Stimulated activated CD8-positive, alpha-beta memory T cell treated with anti-CD3 and anti-CD28 coated beads, Interleukin-15, amount 100 ng/mL, for 24 hours (primary cell): ENCODE measurements around the gene ZNF823.
"Not testable (repeated sequence)": the region's sequence is repeated elsewhere in the genome, so short reads cannot be mapped to it uniquely, and the experiment has no call there.

Source experiments
- DNase-seq: peaks from one replicate; pipeline ENCODE4 v3.0.0-alpha.2; 2020; ENCODE audit warnings: low read depth

ZNF823 gene

DNA sequence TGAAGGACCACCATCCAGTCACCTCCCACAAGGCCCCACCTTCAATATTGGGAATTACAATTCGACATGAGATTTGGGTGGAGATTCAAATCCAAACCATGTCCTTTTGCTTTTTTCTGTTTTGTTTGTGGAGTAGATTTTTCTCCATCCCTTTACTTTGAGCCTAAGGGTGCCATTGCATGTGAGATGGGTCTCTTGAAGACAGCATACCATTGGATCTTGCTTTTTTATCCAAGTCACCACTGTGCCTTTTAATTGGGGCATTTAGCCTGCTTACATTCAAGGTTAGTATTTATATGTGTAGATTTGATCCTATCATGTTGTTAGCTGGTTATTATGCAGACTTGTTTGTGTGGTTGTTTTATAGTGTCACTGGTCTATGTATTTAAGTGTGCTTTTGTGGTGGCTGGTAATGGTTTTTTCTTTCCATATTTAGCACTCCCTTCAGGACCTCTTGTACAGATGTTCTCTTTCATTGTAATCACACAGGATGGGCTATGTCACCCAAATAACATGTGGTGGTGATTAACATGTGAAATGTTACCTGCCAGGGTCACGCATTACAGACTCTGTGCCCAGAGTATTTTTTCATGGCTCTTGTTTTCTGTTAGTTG, 58.0 kb downstream of the ZNF823 start:
- no peak for DNase-seq

DNA sequence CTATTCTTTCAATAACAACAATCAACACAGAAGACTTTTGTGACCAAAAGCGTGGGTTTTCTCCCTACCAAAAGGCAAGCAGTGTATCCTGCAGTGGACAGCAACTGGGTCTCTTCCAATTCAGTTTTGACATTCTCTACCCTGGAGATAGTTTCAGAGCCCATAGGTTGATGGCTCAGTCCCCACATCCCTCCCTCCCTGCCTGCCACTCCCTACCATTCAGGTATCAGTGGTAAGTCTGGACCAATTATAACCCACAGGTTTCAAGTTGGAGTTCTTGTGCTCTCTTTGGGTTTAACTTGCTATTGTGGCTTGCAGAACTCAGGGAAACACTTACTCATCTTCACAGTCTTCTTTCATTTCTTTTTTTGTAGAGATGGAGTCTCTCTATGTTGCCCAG, 60.2 kb downstream of the ZNF823 start:
- no peak for DNase-seq

DNA sequence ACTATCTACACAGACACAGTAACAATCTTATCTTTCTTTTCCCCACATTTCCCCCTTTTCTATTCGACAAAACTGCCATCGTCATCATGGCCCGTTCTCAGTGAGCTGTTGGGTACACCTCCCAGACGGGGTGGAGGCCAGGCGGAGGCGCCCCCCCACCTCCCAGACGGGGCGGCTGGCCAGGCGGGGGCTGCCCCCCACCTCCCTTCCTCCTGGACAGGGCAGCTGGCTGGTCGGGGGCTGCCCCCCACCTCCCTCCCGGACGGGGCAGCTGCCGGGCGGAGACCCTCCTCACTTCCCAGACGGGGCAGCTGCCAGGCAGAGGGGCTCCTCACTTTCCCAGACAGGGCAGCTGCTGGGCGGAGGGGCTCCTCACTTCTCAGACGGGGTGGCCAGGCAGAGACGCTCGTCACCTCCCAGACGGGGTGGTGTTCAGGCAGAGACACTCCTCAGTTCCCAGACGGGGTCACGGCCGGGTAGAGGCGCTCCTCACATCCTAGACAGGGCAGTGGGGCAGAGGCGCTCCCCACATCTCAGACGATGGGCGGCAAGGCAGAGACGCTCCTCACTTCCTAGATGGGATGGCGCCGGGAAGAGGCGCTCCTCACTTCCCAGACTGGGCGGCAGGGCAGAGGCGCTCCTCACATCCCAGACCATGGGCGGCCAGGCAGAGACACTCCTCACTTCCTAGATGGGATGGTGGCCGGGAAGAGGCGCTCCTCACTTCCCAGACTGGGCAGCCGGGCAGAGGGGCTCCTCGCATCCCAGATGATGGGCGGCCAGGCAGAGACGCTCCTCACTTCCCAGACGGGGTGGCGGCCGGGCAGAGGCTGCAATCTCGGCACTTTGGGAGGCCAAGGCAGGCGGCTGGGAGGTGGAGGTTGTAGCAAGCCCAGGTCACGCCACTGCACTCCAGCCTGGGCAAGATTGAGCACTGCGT, 61.8 kb downstream of the ZNF823 start:
- not testable (repeated sequence) for DNase-seq

DNA sequence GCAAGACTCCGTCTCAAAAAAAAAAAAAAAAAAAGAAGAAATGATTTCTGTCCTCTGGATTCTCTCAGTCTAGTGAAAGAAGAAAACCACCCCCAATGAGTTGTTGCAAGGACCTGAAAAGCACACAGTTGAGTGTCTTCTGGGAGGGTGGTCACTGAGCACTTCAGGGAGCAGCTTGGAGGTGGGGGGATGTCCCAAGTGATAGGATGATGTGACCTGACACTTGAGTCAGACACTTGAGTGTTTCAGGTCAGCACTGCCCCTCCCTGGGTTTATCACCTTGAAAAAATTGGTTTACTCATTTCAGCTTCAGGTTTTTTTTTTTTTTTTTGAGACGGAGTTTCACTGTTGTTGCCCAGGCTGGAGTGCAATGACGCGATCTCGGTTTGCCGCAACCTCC, 63.2 kb downstream of the ZNF823 start:
- DNase-seq: no peak

DNA sequence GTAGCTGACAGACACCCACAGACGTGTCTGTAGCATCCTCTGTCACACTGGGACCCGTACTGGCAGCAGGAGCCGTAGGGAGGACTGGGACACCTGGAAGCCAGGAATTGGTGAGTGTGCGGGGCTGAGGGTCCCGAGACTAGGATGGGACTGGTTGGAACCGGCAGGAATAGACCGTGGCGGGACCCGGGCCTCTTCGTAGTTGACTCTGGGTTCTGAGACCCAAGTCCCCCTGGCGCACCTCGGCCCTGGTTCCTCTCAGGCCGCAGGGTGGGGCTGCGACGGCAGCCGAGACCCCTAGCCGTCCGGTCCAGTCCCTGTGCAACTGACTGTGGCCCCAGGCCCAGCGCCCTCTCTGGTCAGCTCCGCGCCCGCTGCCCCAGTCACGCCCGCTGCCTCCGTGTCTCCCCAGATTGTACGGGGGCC, 64.7 kb downstream of the ZNF823 start:
- DNase-seq: no peak

DNA sequence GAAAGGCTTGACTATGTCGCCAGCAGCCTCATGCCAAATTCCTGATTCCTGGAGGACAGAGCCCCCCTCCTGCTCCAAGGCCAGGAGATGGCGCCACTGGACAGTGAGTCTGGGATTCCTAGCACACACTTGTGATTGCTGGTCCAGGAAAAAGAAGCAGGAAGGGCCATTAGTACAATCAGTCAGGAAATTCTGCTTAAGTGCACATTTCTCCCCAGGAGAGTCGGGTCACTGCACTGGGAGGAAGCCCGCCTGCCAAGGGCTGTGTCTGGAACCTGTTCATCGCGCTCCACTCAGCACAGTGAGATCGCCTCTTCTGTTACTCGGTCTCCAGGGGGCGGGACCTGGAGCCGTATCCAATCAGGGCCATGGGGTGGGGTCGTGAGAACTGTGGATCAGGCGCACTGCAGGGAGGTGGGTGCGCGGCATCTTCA, 65.1 kb downstream of the ZNF823 start:
- DNase-seq: no peak
